ENCODE data around the gene ALPP. TPM values are rescaled to one million over a fixed set of nuclear protein-coding genes. Genes with fewer than 3 reads are reported as not detected.
"Not testable (repeated sequence)": the region's sequence is repeated elsewhere in the genome, so short reads cannot be mapped to it uniquely, and the experiment has no call there.

The ALPP gene
- total and polyA plus RNA-seq, 2 experiments from 2014 or later, result not detected

DNA sequence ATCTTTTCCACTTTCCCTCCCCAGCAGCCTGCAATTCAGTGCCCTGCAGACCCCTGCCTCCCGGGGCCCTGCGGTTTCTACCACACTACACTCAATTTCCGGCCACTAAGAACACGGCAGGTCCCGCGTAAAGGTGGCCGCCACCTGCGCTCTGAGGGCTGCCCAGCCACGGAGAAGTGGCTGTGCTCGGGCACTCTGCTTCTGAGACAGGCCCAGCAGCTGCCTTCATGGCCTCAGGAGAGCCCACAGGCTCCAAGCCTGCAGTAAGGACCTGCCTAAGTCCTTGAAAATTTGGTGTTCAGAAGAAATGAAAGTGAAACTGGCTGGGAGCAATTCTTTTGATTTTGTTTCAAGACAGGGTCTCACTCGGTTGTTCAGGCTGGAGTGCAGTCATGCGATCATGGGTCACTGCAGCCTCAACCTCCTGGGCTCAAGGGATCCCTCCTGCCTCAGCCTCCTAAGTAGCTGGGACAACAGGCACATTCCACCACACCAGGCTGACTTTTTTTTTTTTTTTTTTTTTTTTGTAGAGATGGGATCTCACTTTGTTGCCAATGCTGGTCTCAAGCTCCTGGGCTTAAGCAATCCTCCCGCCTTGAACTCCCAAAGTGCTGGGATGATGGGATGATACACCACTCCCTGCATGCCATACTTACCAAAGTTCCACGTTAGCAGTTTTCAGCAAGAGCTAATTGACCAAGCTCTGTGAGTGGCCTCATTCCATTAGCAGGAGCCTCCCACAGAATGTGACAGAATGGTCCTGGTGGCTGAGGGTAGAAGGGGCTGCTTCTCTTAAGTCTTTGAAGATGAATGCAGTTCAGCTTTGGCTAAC lies 14.6 kb upstream of the ALPP start:
- Histone ChIP-seq H3K36me3 (ENCODE audit: low read depth) (no peaks in the 10 kb centered on the region), H3K9me3 (ENCODE audit: low read depth) (no peaks in the 10 kb centered on the region), H3K79me2 (ENCODE audit: insufficient read depth) (no peaks in the 10 kb centered on the region), H3K27ac (no peak overlapping the region), H2AFZ (no peak overlapping the region), H3K4me2 (ENCODE audit: unreplicated experiment) (no peak overlapping the region), H3K27me3 (replicated peaks; ENCODE audit: insufficient read depth) (no peaks in the 10 kb centered on the region), H4K20me1 (ENCODE audit: insufficient read depth) (no peaks in the 10 kb centered on the region), H3K9me2 (ENCODE audit: insufficient read depth) (no peaks in the 10 kb centered on the region), H3K9ac (no peak overlapping the region), H3F3A (ENCODE audit: insufficient read depth) (no peaks in the 10 kb centered on the region), H3K4me3 (no peak overlapping the region), H3K4me1 (ENCODE audit: insufficient read depth) (no peaks in the 10 kb centered on the region)
- DNase-seq, result no peak
- in situ Hi-C loops (cut with MboI), result no loop called here
- WGBS, 2 experiments (ENCODE audit: low coverage in 1 of 2, low lambda C conversion rate in 2 of 2, missing lambda C conversion rate in 2 of 2), result 70 to 74% methylated on average over 14 of the region's 14 CpGs
- TF ChIP-seq EZH2 (IDR thresholded peaks at IDR 0.05; ENCODE audit: insufficient read depth, poor library complexity, severe bottlenecking) (no peak), EZH2phosphoT487 (IDR thresholded peaks at IDR 0.05; ENCODE audit: insufficient read depth, low read depth) (no peak)

DNA sequence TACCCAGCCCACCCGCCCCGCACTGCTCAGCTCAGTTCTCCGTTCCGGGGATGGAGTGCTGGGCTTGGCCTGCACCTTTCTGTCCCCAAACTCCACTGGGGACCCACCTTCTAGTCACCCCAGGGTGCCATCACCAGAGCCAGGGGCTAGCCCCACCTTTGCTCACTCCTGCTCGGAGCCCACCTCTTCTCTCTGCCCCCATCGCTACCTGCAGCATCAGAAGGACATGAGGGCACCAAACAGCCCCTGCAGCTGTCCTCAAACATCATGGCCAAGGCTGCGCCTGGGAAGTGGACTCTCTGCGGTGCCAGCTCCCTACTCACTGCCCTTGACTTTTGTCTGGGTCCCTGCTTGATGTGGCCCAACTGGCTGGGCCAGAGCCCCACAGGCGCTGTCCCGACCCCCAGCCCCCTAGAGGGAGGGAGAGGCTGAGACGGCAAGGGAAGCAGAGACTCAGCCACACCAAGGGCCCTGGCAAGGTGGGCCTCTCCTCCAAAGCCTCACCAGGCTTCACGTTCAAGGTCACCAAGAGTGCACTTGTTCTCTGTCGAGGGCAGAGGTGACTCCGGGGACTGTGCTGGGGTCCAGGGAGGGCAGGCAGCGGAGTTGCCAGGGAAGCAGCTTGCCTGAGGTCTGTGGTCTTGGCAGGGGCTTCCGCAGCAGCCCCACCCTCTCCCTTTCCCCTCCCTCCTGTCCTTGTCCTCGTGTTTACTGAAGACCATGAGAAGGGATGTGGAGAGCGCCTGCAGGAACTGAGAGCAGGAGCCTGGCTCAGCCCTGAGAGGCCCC lies 13.6 kb upstream of the ALPP start:
- H3K4me2 ChIP-seq (ENCODE audit: unreplicated experiment); H3K4me3 ChIP-seq; H3K36me3 ChIP-seq (ENCODE audit: low read depth); in situ Hi-C loops (cut with MboI); H4K20me1 ChIP-seq (ENCODE audit: insufficient read depth); H2AFZ ChIP-seq; H3F3A ChIP-seq (ENCODE audit: insufficient read depth); H3K79me2 ChIP-seq (ENCODE audit: insufficient read depth); H3K27me3 ChIP-seq (replicated peaks; ENCODE audit: insufficient read depth); H3K9me3 ChIP-seq (ENCODE audit: low read depth); H3K27ac ChIP-seq; DNase-seq; H3K4me1 ChIP-seq (ENCODE audit: insufficient read depth); H3K9ac ChIP-seq; H3K9me2 ChIP-seq (ENCODE audit: insufficient read depth): not testable (repeated sequence)
- 79 to 86% methylated on average over 11 to 17 of the region's 18 CpGs for WGBS, 2 experiments (ENCODE audit: low coverage in 1 of 2, low lambda C conversion rate in 2 of 2, missing lambda C conversion rate in 2 of 2)

DNA sequence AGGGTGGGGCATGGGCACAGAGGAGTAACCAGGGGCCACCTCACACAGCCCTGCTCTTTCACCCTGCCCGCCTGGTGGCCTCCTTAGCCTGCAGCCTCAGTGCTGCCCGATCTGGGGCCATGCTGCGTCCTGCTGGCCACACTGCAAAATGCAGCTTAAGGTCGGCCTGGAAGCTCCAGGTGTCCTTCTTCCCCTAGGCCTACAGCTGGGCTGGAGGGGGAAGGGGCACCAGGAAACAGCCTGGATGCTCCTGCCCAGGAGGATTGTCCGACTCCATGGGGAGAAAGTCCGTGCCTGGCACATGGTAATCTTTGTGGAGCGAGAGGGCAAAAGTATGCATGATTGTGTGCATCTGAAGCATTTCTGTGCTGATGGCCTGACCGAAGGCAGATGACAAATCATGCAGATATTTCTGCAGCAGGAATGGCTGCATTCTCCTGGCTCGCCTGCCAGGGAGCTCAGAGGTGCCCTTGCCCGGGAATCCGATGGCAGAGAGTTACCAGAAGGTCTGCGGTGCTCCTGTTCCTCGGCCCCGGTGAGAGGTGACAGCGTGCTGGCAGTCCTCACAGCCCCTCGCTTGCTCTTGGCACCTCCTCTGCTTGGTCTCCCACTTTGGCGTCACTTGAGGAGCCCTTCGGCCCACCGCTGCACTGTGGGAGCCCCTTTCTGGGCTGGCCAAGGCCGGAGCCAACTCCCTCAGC lies 12.8 kb upstream of the ALPP start:
- Histone ChIP-seq H3K4me1 (ENCODE audit: insufficient read depth) (no peaks in the 10 kb centered on the region), H3K27ac (no peak overlapping the region), H3K9ac (no peak overlapping the region), H3K36me3 (ENCODE audit: low read depth) (no peaks in the 10 kb centered on the region), H3K4me3 (no peak overlapping the region), H4K20me1 (ENCODE audit: insufficient read depth) (no peaks in the 10 kb centered on the region), H3K9me2 (ENCODE audit: insufficient read depth) (no peaks in the 10 kb centered on the region), H3K79me2 (ENCODE audit: insufficient read depth) (no peaks in the 10 kb centered on the region), H2AFZ (no peak overlapping the region), H3F3A (ENCODE audit: insufficient read depth) (no peaks in the 10 kb centered on the region), H3K4me2 (ENCODE audit: unreplicated experiment) (no peak overlapping the region), H3K9me3 (ENCODE audit: low read depth) (no peaks in the 10 kb centered on the region), H3K27me3 (replicated peaks; ENCODE audit: insufficient read depth) (no peaks in the 10 kb centered on the region)
- in situ Hi-C loops (cut with MboI), result no loop called here
- 53 to 58% methylated on average over 16 to 19 of the region's 20 CpGs for WGBS, 2 experiments (ENCODE audit: low coverage in 1 of 2, low lambda C conversion rate in 2 of 2, missing lambda C conversion rate in 2 of 2)
- TF ChIP-seq EZH2phosphoT487 (IDR thresholded peaks at IDR 0.05; ENCODE audit: insufficient read depth, low read depth) (no peak), EZH2 (IDR thresholded peaks at IDR 0.05; ENCODE audit: insufficient read depth, poor library complexity, severe bottlenecking) (no peak)
- DNase-seq, result peak; percentile 60

DNA sequence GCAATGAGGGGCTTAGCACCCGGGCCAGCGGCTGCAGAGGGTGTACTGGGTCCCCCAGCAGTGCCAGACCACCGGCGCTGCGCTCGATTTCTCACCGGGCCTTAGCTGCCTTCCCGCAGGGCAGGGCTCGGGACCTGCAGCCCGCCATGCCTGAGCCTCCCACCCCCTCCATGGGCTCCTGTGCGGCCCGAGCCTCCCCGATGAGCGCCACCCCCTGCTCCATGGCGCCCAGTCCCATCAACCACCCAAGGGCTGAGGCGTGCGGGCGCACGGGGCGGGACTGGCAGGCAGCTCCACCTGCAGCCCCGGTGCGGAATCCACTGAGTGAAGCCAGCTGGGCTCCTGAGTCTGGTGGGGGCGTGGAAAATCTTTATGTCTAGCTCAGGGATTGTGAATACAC lies 12.1 kb upstream of the ALPP start:
- H3K36me3 ChIP-seq (ENCODE audit: low read depth); H3K4me1 ChIP-seq (ENCODE audit: insufficient read depth); H4K20me1 ChIP-seq (ENCODE audit: insufficient read depth); H3K9me3 ChIP-seq (ENCODE audit: low read depth); H3K27ac ChIP-seq; H3K79me2 ChIP-seq (ENCODE audit: insufficient read depth); DNase-seq; H2AFZ ChIP-seq; H3K27me3 ChIP-seq (replicated peaks; ENCODE audit: insufficient read depth); H3F3A ChIP-seq (ENCODE audit: insufficient read depth); in situ Hi-C loops (cut with MboI); H3K4me2 ChIP-seq (ENCODE audit: unreplicated experiment); H3K9me2 ChIP-seq (ENCODE audit: insufficient read depth); H3K9ac ChIP-seq; H3K4me3 ChIP-seq: not testable (repeated sequence)
- 55 to 83% methylated on average over 3 to 23 of the region's 23 CpGs for WGBS, 2 experiments (ENCODE audit: low coverage in 1 of 2, low lambda C conversion rate in 2 of 2, missing lambda C conversion rate in 2 of 2)

Data from GM23248 (cell line).